Panc1 (cell line): ENCODE measurements around the gene IGDCC3. TPM values are rescaled to one million over a fixed set of nuclear protein-coding genes. Genes with fewer than 3 reads are reported as not detected.

Experiments
- ATAC-seq: fragments of 200-7000 bp; cut with Tn5 transposase; 2 replicates; pipeline ENCODE4 v1.9.1; 2020; ENCODE audit warnings: mild to moderate bottlenecking, moderate library complexity
- BruUV-seq: library from RNA; stranded (reverse); fragments of 400-500 nt; replicated peaks from 2 replicates; lab custom pipeline; 2021; lab: Mats Ljungman, UMichigan
- CTCF ChIA-PET: fragments of 300-600 bp; sonication (Branson Sonifier 250); formaldehyde crosslinking; loops from one replicate; lab custom pipeline; 2022; ENCODE audit warnings: antibody characterized with exemption; lab: Charles Lee
- POLR2A ChIA-PET: fragments of 300-600 bp; sonication (Branson Sonifier 250); formaldehyde crosslinking; loops from one replicate; lab custom pipeline; 2022; ENCODE audit warnings: antibody characterized with exemption; lab: Charles Lee
- DNase-seq: peaks from one replicate; pipeline ENCODE4 v3.0.0-alpha.2; 2010; ENCODE audit warnings: low read depth, low spot score
- H3K27ac ChIP-seq: 2 replicates; pipeline ENCODE4 v1.5.1; 2011; ENCODE audit warnings: mild to moderate bottlenecking, low read length, inconsistent platforms
- H3K27me3 ChIP-seq: fragments of 200-500 bp; sonication (Bioruptor generic); 2 replicates; pipeline ENCODE4 v1.6.0; 2014; ENCODE audit warnings: low read length, inconsistent platforms; ENCODE audit not compliant: control insufficient read depth, insufficient read depth
- H3K36me3 ChIP-seq: fragments of 200-500 bp; sonication (Bioruptor generic); 2 replicates; pipeline ENCODE4 v1.5.1; 2014; ENCODE audit warnings: inconsistent platforms, mild to moderate bottlenecking, low read length, moderate library complexity; ENCODE audit not compliant: control insufficient read depth, insufficient read depth
- H3K4me1 ChIP-seq: 2 replicates; pipeline ENCODE4 v1.5.1; 2011; ENCODE audit warnings: inconsistent platforms, mild to moderate bottlenecking, low read length, moderate library complexity; ENCODE audit not compliant: control insufficient read depth, insufficient read depth
- H3K4me3 ChIP-seq, 2 experiments: 2 replicates each; pipeline ENCODE4 v1.5.1; 2011 to 2012; ENCODE audit warnings: low read depth in 2 of 2, low read length in 2 of 2, mild to moderate bottlenecking in 2 of 2, inconsistent platforms in 1 of 2, moderate library complexity in 1 of 2
- H3K9me3 ChIP-seq: fragments of 200-500 bp; sonication (Bioruptor generic); 2 replicates; pipeline ENCODE4 v1.5.1; 2014; ENCODE audit warnings: low read depth, mild to moderate bottlenecking, inconsistent platforms, low read length, moderate library complexity; ENCODE audit not compliant: control insufficient read depth, insufficient read depth
- CTCF ChIP-seq: fragments of 450-650 bp; IDR thresholded peaks from 2 replicates; pipeline ENCODE4 v1.5.1; 2017; ENCODE audit warnings: mild to moderate bottlenecking
- POLR2AphosphoS5 ChIP-seq: IDR thresholded peaks from 2 replicates; pipeline ENCODE4 v1.6.1; 2012; ENCODE audit warnings: mild to moderate bottlenecking, low read depth, low read length, moderate library complexity
- REST ChIP-seq, 2 experiments: IDR thresholded peaks; 2 replicates each; pipeline ENCODE4 v1.6.1; 2011 to 2012; ENCODE audit warnings: low read depth in 2 of 2, control low read depth in 1 of 2, low read length in 1 of 2, mild to moderate bottlenecking in 1 of 2, moderate library complexity in 1 of 2; ENCODE audit not compliant: insufficient read depth in 1 of 2
- SIN3A ChIP-seq: IDR thresholded peaks from 2 replicates; pipeline ENCODE4 v1.6.1; 2012; ENCODE audit warnings: low read depth, mild to moderate bottlenecking, low read length, moderate library complexity, borderline replicate concordance; ENCODE audit not compliant: insufficient read depth
- TCF7L2 ChIP-seq: IDR thresholded peaks from 2 replicates; pipeline ENCODE4 v1.6.1; 2011; ENCODE audit warnings: mild to moderate bottlenecking, low read depth, low read length, inconsistent platforms
- in situ Hi-C: cut with HindIII; loops from 2 replicates; pipeline ENCODE4 v1.10.0; 2016; ENCODE audit warnings: low sequenced_read_pairs, low pct_unique_long_range_greater_than_20kb
- intact Hi-C: fragments of 100-400 bp; cut with micrococcal nuclease; formaldehyde crosslinking; loops from one replicate; pipeline ENCODE4 v1.10.0; 2022; ENCODE audit not compliant: unreplicated experiment
- total RNA-seq: library from RNA; stranded (reverse); gene quantifications from one replicate; pipeline ENCODE4 v1.2.1, GENCODE V29; 2021; ENCODE audit not compliant: unreplicated experiment

The IGDCC3 gene
- total RNA-seq, 1 experiment from 2014 or later: 0.18 TPM

DNA sequence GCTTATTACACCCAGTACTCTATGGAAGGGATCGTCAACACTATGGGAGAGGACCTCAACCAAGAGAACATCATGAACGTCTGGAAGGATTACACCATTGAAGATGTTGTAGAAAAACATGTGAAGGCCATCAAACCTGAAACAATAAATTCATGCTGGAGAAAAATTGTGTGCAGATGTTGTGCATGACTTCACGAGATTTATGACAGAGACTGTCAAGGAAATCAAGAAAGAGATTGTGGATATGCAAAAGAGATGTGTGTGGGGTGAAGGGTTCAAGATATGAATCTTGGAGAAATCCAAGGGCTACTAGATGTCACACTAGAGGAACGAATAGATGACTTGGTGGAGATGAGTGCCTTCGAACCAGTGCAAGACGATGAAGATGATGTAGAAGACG lies 87.6 kb downstream of the IGDCC3 start:
- H3K27me3 ChIP-seq: no peaks in the 10 kb centered on the region
- no TSS peak for BruUV-seq
- no peak overlapping the region for H3K4me3 ChIP-seq
- ChIA-PET CTCF (no interaction called here), POLR2A (no interaction called here)
- H3K9me3 ChIP-seq: no peaks in the 10 kb centered on the region
- H3K4me1 ChIP-seq: peaks cover 13% of the 10 kb centered on the region
- intact Hi-C loops (loop anchor here (10.0 kb wide), 1 partner anchor 255 kb away; no protein-coding TSS in a partner anchor), in situ Hi-C loops (no loop called here)
- no peak overlapping the region for H3K27ac ChIP-seq
- no peak for DNase-seq
- no peaks in the 10 kb centered on the region for H3K36me3 ChIP-seq
- TF ChIP-seq TCF7L2 (no peak), CTCF (no peak), POLR2AphosphoS5 (no peak), REST (IDR thresholded peaks at IDR 0.05; ENCODE audit: insufficient read depth in 1 of 2, low read depth in 2 of 2, low read length in 1 of 2) (no peak), SIN3A (no peak)
- ATAC-seq: no peak

- Histone ChIP-seq H3K4me3 (no peak overlapping the region), H3K27me3 (no peaks in the 10 kb centered on the region), H3K4me1 (peaks cover 13% of the 10 kb centered on the region), H3K9me3 (no peaks in the 10 kb centered on the region), H3K27ac (no peak overlapping the region), H3K36me3 (no peaks in the 10 kb centered on the region)
- TF ChIP-seq SIN3A (no peak), TCF7L2 (no peak), CTCF (no peak), REST (IDR thresholded peaks at IDR 0.05; ENCODE audit: insufficient read depth in 1 of 2, low read depth in 2 of 2, low read length in 1 of 2) (no peak), POLR2AphosphoS5 (no peak)
- in situ Hi-C loops: no loop called here
- ChIA-PET CTCF (interaction anchor here (0.7 kb wide), 1 partner anchor 487 kb away, joined by 9 read pairs; no protein-coding TSS in a partner anchor), POLR2A (interaction anchor here (0.6 kb wide), 1 partner anchor 1356 kb away, joined by 6 read pairs; no protein-coding TSS in a partner anchor)
- intact Hi-C loops: no loop called here
- DNase-seq (no peak), ATAC-seq (no peak)
- no TSS peak for BruUV-seq
Measured at GRCh38 chr15:65289261-65289854, 88.4 kb downstream of the IGDCC3 start.
